ENCODE results near the gene ERICH4.
"Not testable (repeated sequence)": the region's sequence is repeated elsewhere in the genome, so short reads cannot be mapped to it uniquely, and the experiment has no call there.

Gene ERICH4

DNA sequence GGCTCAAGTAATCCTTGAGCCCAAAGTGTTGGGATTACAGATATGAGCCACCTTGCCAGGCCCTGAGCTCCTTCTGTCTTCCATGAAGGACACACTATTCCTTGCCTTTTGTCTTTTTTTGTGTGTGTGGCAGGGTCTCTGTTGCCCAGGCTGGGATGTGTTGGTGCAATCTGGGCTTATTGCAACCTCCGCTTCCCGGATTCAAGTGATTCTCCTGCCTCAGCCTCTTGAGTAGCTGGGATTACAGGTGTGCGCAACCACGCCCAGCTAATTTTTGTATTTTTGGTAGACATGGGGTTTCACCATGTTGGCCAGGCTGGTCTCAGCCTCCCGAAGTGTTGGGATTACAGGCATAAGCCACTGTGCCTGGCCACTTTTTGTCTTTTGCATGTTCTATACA is 34.1 kb upstream of the ERICH4 start:
- H3K4me3 Mint-ChIP-seq, H3K27ac Mint-ChIP-seq: not testable (repeated sequence)

DNA sequence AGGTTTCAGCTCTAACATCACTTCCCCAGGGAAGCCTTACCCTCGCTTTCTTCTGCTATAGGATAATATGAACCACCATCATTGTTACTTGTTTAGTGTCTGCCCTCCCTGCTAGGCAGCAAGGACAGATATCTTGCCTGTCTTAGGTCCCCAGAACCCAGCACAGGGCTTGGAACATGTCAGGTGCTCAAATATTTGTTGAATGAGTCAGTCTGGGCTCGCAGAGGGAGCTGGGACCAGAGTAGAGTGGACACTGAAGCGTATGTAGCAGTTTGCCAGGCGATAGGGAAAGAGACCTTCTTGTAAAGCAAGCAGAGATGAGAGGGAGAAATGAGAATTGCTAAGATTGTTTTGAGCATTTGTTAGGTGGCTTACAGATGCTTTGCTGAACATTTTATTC is 33.7 kb upstream of the ERICH4 start:
- H3K4me3 Mint-ChIP-seq = no peak overlapping the region
- H3K27me3 Mint-ChIP-seq = no peaks in the 10 kb centered on the region
- H3K36me3 Mint-ChIP-seq = peaks cover 20 to 32% of the 10 kb centered on the region in 2 donors
- DNase-seq (no peak), ATAC-seq (replicated peaks) (no peak)
- H3K9me3 Mint-ChIP-seq = no peaks in the 10 kb centered on the region
- peaks cover 16 to 17% of the 10 kb centered on the region in 2 donors for H3K4me1 Mint-ChIP-seq
- no peak overlapping the region for H3K27ac Mint-ChIP-seq

More for the DNA sequence above, 34.1 kb upstream of the ERICH4 start:
- H3K9me3 Mint-ChIP-seq; H3K27me3 Mint-ChIP-seq; DNase-seq; ATAC-seq (replicated peaks): not testable (repeated sequence)
- Mint-ChIP-seq H3K36me3 (peaks cover 15 to 28% of the 10 kb centered on the region in 2 donors), H3K4me1 (peaks cover 16 to 17% of the 10 kb centered on the region in 2 donors)

DNA sequence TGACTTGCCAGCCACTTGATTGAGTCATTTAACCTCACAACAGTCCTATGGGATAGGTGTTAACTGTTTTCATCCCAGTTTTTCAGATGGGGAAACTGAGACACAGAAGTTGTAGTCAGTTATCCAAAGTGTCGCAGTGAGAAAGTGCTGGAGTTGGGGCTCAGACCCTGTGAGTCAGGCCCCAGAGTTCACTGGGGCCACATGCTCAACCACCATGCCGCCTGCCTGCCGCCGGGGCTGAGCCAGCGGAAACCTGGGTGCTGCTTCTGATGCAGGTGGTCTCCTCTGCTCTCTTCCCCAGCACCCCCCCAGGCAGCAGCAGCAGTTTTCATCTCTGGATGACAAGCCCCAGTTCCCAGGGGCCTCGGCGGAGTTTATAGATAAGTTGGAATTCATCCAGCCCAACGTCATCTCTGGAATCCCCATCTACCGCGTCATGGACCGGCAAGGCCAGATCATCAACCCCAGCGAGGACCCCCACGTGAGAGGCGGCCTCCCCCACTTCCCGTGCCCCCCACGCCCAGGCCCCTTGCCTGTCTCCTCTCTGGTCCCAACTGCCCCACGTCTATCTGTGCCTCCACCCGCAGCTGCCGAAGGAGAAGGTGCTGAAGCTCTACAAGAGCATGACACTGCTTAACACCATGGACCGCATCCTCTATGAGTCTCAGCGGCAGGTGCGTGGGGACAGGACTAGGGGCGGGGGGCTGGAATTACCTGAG is 32.5 kb upstream of the ERICH4 start:
- Mint-ChIP-seq H3K4me1 (peaks cover 12 to 17% of the 10 kb centered on the region in 2 donors), H3K27ac (no peak overlapping the region), H3K27me3 (no peaks in the 10 kb centered on the region), H3K36me3 (peaks cover 23 to 39% of the 10 kb centered on the region in 2 donors), H3K4me3 (no peak overlapping the region), H3K9me3 (no peaks in the 10 kb centered on the region)
- DNase-seq (no peak), ATAC-seq (replicated peaks) (no peak)

GRCh38 chr19:41411100-41411967 is 31.6 kb upstream of the ERICH4 start:
- Mint-ChIP-seq H3K27me3 (no peaks in the 10 kb centered on the region), H3K4me3 (no peak overlapping the region), H3K9me3 (no peaks in the 10 kb centered on the region), H3K36me3 (peaks cover 26 to 41% of the 10 kb centered on the region in 2 donors), H3K4me1 (peaks cover 12 to 17% of the 10 kb centered on the region in 2 donors), H3K27ac (no peak overlapping the region)
- no peak for ATAC-seq (replicated peaks)
- DNase-seq = no peak

DNA sequence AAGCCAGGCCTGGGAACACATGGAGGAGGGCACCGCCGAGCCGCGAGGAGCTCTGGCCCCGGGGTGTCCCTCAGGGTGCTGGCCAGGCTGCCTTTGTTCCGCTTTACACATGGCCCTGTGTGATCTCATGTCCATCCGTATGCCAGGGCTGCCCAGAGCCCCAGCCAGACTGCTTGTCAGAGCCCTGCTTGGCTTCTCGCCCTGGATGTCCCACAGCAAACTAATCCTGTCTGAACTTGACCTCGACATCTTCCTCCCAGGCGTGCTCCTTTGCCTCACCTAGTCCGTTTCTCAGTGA is 31.0 kb upstream of the ERICH4 start:
- Mint-ChIP-seq H3K36me3 (peaks cover 27 to 42% of the 10 kb centered on the region in 2 donors), H3K27me3 (no peaks in the 10 kb centered on the region), H3K4me1 (peaks cover 12 to 17% of the 10 kb centered on the region in 2 donors), H3K27ac (no peak overlapping the region), H3K4me3 (no peak overlapping the region), H3K9me3 (no peaks in the 10 kb centered on the region)
- DNase-seq (no peak), ATAC-seq (replicated peaks) (no peak)

DNA sequence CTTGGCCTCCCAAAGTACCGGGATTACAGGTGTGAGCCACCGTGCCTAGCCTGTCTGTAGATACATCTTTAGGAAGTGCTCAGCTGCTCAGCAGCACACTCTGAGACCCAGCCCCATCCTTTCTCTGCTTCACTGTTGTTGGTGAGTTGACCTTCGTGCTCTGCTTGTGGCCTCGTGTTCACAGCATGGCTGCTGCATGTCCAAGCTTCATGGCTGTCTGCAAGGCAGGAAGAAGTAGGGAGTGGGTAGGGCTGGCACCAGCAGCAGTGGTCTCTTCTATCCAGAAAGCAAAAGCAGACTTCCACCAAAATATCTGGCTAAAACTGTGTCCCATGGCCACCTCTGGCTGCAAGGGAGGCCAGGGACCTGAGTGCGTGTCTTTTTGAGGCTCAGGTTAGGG is 30.0 kb upstream of the ERICH4 start:
- peaks cover 27 to 44% of the 10 kb centered on the region in 2 donors for H3K36me3 Mint-ChIP-seq
- H3K27ac Mint-ChIP-seq = no peak overlapping the region
- no peak for DNase-seq
- H3K4me3 Mint-ChIP-seq = no peak overlapping the region
- no peak for ATAC-seq (replicated peaks)
- H3K27me3 Mint-ChIP-seq = no peaks in the 10 kb centered on the region
- H3K4me1 Mint-ChIP-seq = peaks cover 10 to 17% of the 10 kb centered on the region in 2 donors
- no peaks in the 10 kb centered on the region for H3K9me3 Mint-ChIP-seq

DNA sequence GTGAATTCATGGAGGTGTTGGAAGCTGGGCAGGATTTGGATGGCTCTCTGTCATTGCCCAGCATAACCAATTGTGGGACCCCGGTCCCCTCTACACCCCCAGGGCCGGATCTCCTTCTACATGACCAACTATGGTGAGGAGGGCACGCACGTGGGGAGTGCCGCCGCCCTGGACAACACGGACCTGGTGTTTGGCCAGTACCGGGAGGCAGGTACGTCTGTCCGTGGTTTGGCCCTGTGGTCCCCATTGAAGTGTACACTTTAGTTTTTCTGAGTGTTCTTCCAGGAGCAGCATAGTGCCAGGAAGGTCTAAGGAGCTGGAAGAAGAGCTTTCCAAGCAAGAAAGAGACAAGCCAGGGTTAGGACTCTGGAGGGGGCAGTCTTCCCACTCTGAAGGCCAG is 29.0 kb upstream of the ERICH4 start:
- H3K4me3 Mint-ChIP-seq = no peak overlapping the region
- peaks cover 10 to 14% of the 10 kb centered on the region in 2 donors for H3K4me1 Mint-ChIP-seq
- H3K36me3 Mint-ChIP-seq = peaks cover 28 to 48% of the 10 kb centered on the region in 2 donors
- H3K27me3 Mint-ChIP-seq = no peaks in the 10 kb centered on the region
- H3K9me3 Mint-ChIP-seq = no peaks in the 10 kb centered on the region
- no peak for DNase-seq
- no peak overlapping the region for H3K27ac Mint-ChIP-seq
- no peak for ATAC-seq (replicated peaks)

- H3K27ac Mint-ChIP-seq = peak overlapping the region; percentile 5
Measured at GRCh38 chr19:41414461-41414860, 28.5 kb upstream of the ERICH4 start.

GRCh38 chr19:41415154-41415571 is 27.8 kb upstream of the ERICH4 start:
- Mint-ChIP-seq H3K27ac (no peak overlapping the region), H3K4me1 (peaks cover 2% of the 10 kb centered on the region in 2 donors), H3K9me3 (no peaks in the 10 kb centered on the region), H3K4me3 (no peak overlapping the region), H3K36me3 (peaks cover 36 to 51% of the 10 kb centered on the region in 2 donors), H3K27me3 (no peaks in the 10 kb centered on the region)
- no peak for DNase-seq
- ATAC-seq (replicated peaks) = no peak

More at GRCh38 chr19:41414461-41414860, 28.5 kb upstream of the ERICH4 start:
- DNase-seq (no peak), ATAC-seq (replicated peaks) (no peak)
- H3K27me3 Mint-ChIP-seq = no peaks in the 10 kb centered on the region
- peaks cover 31 to 53% of the 10 kb centered on the region in 2 donors for H3K36me3 Mint-ChIP-seq
- H3K9me3 Mint-ChIP-seq = no peaks in the 10 kb centered on the region
- peaks cover 6 to 9% of the 10 kb centered on the region in 2 donors for H3K4me1 Mint-ChIP-seq
- H3K4me3 Mint-ChIP-seq = no peak overlapping the region

DNA sequence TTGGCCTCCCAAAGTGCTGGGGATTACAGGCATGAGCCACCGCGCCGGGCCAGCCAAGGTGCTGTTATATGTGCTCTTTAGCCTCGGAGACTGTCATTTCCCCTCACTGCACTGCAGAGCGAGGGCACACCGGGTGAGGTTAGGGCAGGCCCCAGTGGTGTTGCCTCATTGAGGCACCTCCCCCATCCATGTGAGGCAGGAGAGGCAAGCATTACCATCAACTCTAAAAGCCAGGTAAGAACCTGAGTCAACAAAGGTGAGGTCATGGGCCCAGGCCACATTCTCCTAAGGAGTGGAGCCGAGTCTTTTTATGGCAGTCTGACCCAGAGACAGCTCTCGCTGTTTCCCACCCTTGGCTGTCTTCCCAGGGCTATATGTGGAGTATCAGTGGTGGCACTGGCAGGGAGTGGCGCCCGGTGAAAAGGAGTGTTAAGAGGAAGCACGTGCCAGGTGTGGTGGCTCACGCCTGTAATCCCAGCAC is 26.7 kb upstream of the ERICH4 start:
- peaks cover 39 to 51% of the 10 kb centered on the region in 2 donors for H3K36me3 Mint-ChIP-seq
- H3K4me3 Mint-ChIP-seq = no peak overlapping the region
- H3K9me3 Mint-ChIP-seq = no peaks in the 10 kb centered on the region
- no peak for ATAC-seq (replicated peaks)
- no peaks in the 10 kb centered on the region for H3K27me3 Mint-ChIP-seq
- H3K27ac Mint-ChIP-seq = no peak overlapping the region
- H3K4me1 Mint-ChIP-seq = no peaks in the 10 kb centered on the region
- no peak for DNase-seq

DNA sequence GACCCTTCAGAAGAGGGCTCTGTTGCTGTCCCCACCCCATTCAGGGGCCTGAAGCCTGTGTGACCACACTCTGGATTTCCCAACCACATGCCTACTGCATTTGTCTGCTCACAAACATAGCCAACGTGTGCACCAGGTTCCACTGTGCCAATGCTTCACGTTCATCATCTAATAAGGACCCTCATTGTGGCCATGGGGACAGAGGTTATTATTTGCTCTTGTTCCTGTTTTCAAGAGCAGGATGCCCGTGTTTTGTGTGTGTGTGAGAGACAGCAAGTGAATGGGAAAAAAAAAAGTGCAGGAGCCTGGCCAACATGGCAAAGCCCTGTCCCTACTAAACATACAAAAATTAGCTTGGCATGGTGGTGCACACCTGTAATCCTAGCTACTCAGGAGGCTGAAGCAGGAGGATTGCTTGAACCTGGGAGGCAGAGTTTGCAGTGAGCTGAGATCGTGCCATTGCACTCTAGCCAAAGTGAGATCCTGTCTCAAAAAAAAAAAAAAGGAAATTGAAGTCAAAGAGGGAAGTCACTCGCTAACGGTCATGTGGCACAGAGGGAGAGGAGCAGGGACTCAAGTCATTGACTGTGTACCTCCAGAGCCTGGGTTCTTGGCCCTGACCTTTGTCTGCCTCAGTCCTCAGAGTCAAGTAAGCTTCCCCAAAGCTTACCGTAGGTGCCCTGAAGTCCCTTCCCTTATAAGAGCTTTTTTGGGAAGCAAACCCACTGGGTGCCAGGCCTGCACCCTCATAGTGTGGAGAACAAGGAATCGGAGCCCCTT is 22.7 kb upstream of the ERICH4 start:
- Mint-ChIP-seq H3K27ac (peak overlapping the region; percentile 4), H3K9me3 (no peaks in the 10 kb centered on the region), H3K27me3 (no peaks in the 10 kb centered on the region), H3K4me1 (peaks cover 0 to 3% of the 10 kb centered on the region in 2 donors), H3K36me3 (peaks cover 37 to 47% of the 10 kb centered on the region in 2 donors), H3K4me3 (no peak overlapping the region)
- ATAC-seq (replicated peaks) (no peak), DNase-seq (no peak)

GRCh38 chr19:41421314-41421713 is 21.6 kb upstream of the ERICH4 start:
- DNase-seq = no peak
- Mint-ChIP-seq H3K27me3 (no peaks in the 10 kb centered on the region), H3K4me1 (peaks cover 2 to 3% of the 10 kb centered on the region in 2 donors), H3K4me3 (no peak overlapping the region), H3K9me3 (no peaks in the 10 kb centered on the region), H3K27ac (no peak overlapping the region), H3K36me3 (peaks cover 42 to 49% of the 10 kb centered on the region in 2 donors)
- ATAC-seq (replicated peaks) = no peak

DNA sequence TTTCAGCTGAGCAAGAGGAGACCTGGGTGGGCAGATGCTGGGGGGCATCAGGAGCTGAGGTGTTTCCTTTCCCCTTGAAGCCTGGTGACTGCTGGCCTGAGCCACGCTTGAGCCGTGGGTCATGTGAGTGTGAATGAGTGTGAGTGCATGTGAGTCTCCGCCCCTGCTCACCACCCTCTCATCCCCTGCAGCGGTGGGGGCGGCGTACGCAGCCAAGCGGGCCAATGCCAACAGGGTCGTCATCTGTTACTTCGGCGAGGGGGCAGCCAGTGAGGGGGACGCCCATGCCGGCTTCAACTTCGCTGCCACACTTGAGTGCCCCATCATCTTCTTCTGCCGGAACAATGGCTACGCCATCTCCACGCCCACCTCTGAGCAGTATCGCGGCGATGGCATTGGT is 21.0 kb upstream of the ERICH4 start:
- Mint-ChIP-seq H3K9me3 (no peaks in the 10 kb centered on the region), H3K27ac (no peak overlapping the region), H3K4me1 (peaks cover 5 to 9% of the 10 kb centered on the region in 2 donors)

GRCh38 chr19:41422456-41422855 is 20.5 kb upstream of the ERICH4 start:
- Mint-ChIP-seq H3K27me3 (no peaks in the 10 kb centered on the region), H3K36me3 (peaks cover 47 to 52% of the 10 kb centered on the region in 2 donors), H3K9me3 (no peaks in the 10 kb centered on the region), H3K4me3 (no peak overlapping the region), H3K4me1 (peaks cover 7 to 14% of the 10 kb centered on the region in 2 donors), H3K27ac (no peak overlapping the region)
- no peak for DNase-seq
- no peak for ATAC-seq (replicated peaks)

More for the DNA sequence above, 21.0 kb upstream of the ERICH4 start:
- ATAC-seq (replicated peaks) (no peak), DNase-seq (no peak)
- H3K4me3 Mint-ChIP-seq = no peak overlapping the region
- no peaks in the 10 kb centered on the region for H3K27me3 Mint-ChIP-seq
- peaks cover 46 to 50% of the 10 kb centered on the region in 2 donors for H3K36me3 Mint-ChIP-seq
